ENCODE measurements around the gene MED20.
A peak's percentile ranks its signal among the peaks of the same experiment; 100 is the strongest.

The MED20 gene

GRCh38 chr6:41914869-41915530 is 5.9 kb downstream of the MED20 start:
- in situ Hi-C loops (cut with HindIII; ENCODE audit: low sequenced_read_pairs) = no loop called here
- TF ChIP-seq CTCF (IDR thresholded peaks at IDR 0.05; ENCODE audit: low read depth, low read length, missing control alignments) = no peak

GRCh38 chr6:41914343-41914742 is 6.6 kb downstream of the MED20 start:
- no peak for TF ChIP-seq CTCF (IDR thresholded peaks at IDR 0.05; ENCODE audit: low read depth, low read length, missing control alignments)
- in situ Hi-C loops (cut with HindIII; ENCODE audit: low sequenced_read_pairs) = no loop called here
- H3K4me3 ChIP-seq (ENCODE audit: low read depth, low read length) = no peak overlapping the region
- DNase-seq (ENCODE audit: low read depth) = no peak

More at GRCh38 chr6:41914869-41915530, 5.9 kb downstream of the MED20 start:
- H3K4me3 ChIP-seq (ENCODE audit: low read depth, low read length) = no peak overlapping the region
- no peak for DNase-seq (ENCODE audit: low read depth)

- no peak overlapping the region for H3K4me3 ChIP-seq (ENCODE audit: low read depth, low read length)
- DNase-seq (ENCODE audit: low read depth) = no peak
- in situ Hi-C loops (cut with HindIII; ENCODE audit: low sequenced_read_pairs) = no loop called here
- no peak for TF ChIP-seq CTCF (IDR thresholded peaks at IDR 0.05; ENCODE audit: low read depth, low read length, missing control alignments)
Observed at GRCh38 chr6:41909727-41910126, 11.2 kb downstream of the MED20 start.

GRCh38 chr6:41901882-41902519 is 18.9 kb downstream of the MED20 start:
- no peak for DNase-seq (ENCODE audit: low read depth)
- in situ Hi-C loops (cut with HindIII; ENCODE audit: low sequenced_read_pairs) = no loop called here
- no peak for TF ChIP-seq CTCF (IDR thresholded peaks at IDR 0.05; ENCODE audit: low read depth, low read length, missing control alignments)
- H3K4me3 ChIP-seq (ENCODE audit: low read depth, low read length) = no peak overlapping the region

GRCh38 chr6:41900861-41901260 is 20.1 kb downstream of the MED20 start:
- no peak for TF ChIP-seq CTCF (IDR thresholded peaks at IDR 0.05; ENCODE audit: low read depth, low read length, missing control alignments)
- in situ Hi-C loops (cut with HindIII; ENCODE audit: low sequenced_read_pairs) = no loop called here
- no peak overlapping the region for H3K4me3 ChIP-seq (ENCODE audit: low read depth, low read length)
- no peak for DNase-seq (ENCODE audit: low read depth)

- no peak for DNase-seq (ENCODE audit: low read depth)
- H3K4me3 ChIP-seq (ENCODE audit: low read depth, low read length) = peak overlapping the region; percentile 59
- in situ Hi-C loops (cut with HindIII; ENCODE audit: low sequenced_read_pairs) = no loop called here
- TF ChIP-seq CTCF (IDR thresholded peaks at IDR 0.05; ENCODE audit: low read depth, low read length, missing control alignments) = no peak
Observed at GRCh38 chr6:41896281-41896680, 24.7 kb downstream of the MED20 start.
